Heart right ventricle (tissue), 16 donors: ENCODE measurements around the gene OLR1. TPM values are rescaled to one million over a fixed set of nuclear protein-coding genes. Genes with fewer than 3 reads are reported as not detected.
A peak's percentile ranks its signal among the peaks of the same experiment; 100 is the strongest.
"Not testable (repeated sequence)": the region's sequence is repeated elsewhere in the genome, so short reads cannot be mapped to it uniquely, and the experiment has no call there.

Experiments used
- ATAC-seq, 8 donors: fragments of 200-7000 bp; cut with Tn5 transposase; one replicate each; pipeline ENCODE4 v1.9.1; 2020; ENCODE audit warnings: mild to moderate bottlenecking in 8 of 8, moderate library complexity in 8 of 8, moderate number of reproducible peaks in 1 of 8
- DNase-seq, 2 donors: peaks; one replicate each; pipeline ENCODE4 v3.0.0-alpha.2; 2020
- H3K27ac ChIP-seq, 10 donors: fragments of 200-600 bp; sonication (generic) in 2 of 10; one replicate each; pipeline versions ENCODE4 v1.5.0 to v1.8.0; 2020 to 2022; ENCODE audit warnings: mild to moderate bottlenecking in 3 of 10
- H3K27me3 ChIP-seq, 7 donors: fragments of 200-600 bp; one replicate each; pipeline ENCODE4 v1.8.0; 2021 to 2022; ENCODE audit warnings: mild to moderate bottlenecking in 2 of 7
- H3K36me3 ChIP-seq, 9 donors: fragments of 200-600 bp; sonication (generic) in 1 of 9; one replicate each; pipeline versions ENCODE4 v1.5.0 to v1.8.0; 2020 to 2022; ENCODE audit warnings: mild to moderate bottlenecking in 2 of 9
- H3K4me1 ChIP-seq, 9 donors: fragments of 200-600 bp; sonication (generic) in 1 of 9; one replicate each; pipeline versions ENCODE4 v1.5.0 to v1.8.0; 2020 to 2022; ENCODE audit warnings: mild to moderate bottlenecking in 4 of 9
- H3K4me3 ChIP-seq, 10 donors: fragments of 200-600 bp; sonication (generic) in 2 of 10; one replicate each; pipeline versions ENCODE4 v1.5.0 to v1.8.0; 2020 to 2022; ENCODE audit warnings: mild to moderate bottlenecking in 7 of 10, moderate library complexity in 2 of 10
- H3K9me3 ChIP-seq, 11 donors: fragments of 200-600 bp in 10 of 11; sonication (generic) in 2 of 11; one replicate each; pipeline versions ENCODE4 v1.5.0 to v1.8.0; 2013 to 2022; ENCODE audit warnings: mild to moderate bottlenecking in 2 of 11, control low read depth in 1 of 11, moderate library complexity in 1 of 11
- WGBS, 2 donors: extraction: QIAGEN DNeasy Blood & Tissue Kit; methylation state at CpG; one replicate each; pipeline ENCODE4 v1.1.7; 2013; ENCODE audit warnings: inconsistent platforms in 1 of 2; 5-methylcytosine and 5-hydroxymethylcytosine counted together
- intact Hi-C, 10 donors: fragments of 100-400 bp; cut with DNase I; formaldehyde crosslinking; loops; one replicate each; pipeline versions ENCODE4 v1.11.1 to v1.14.2; 2022
- polyA plus RNA-seq, 2 donors: library from polyadenylated mRNA; stranded (reverse); fragments of 200-250 nt; gene quantifications; one replicate each; pipeline ENCODE4 v1.2.3, GENCODE V29; 2013
- total RNA-seq, 10 donors: library from RNA; stranded (reverse); fragmentation: NEBNext Ultra II Directional in 3 of 10; extraction: Animal tissue kit (Norgen Biotek cat#: 25700) in 3 of 10; gene quantifications; one replicate each; pipeline versions ENCODE4 v1.2.1 to v1.2.4, GENCODE V29; 2021 to 2023
- TF ChIP-seq, protein P1 (sequence below), 9 donors: fragments of 200-600 bp; sonication (generic) in 2 of 9; IDR thresholded peaks; one replicate each; pipeline versions ENCODE4 v1.5.0 to v1.8.0; 2021 to 2022; ENCODE audit warnings: antibody characterized with exemption in 9 of 9, mild to moderate bottlenecking in 5 of 9, moderate library complexity in 1 of 9
- donor health status: Arrhythmogenic right ventricular cardiomyopathy.
- donor health status: ischemic (EF 13 %, LVEDD 7.1; RV severe dilation, severe dysfunction).
- donor health status: healthy with polysubstance abuse.
- donor health status: DM: no; HTN: yes; CAD: no.
- donor health status: DM: no; HTN: no; CAD: no.
- donor health status: ischemic (EF 25% LVEDD 6.9; RV normal size, moderate dysfunction).
- donor health status: ischemic (EF 25% LVEDD 5.7; RV mildly dilated, moderate dysfunction).
- donor health status: healthy.
- donor health status: DM: yes; HTN: yes; CAD: no.
- donor health status: Ischemic cardiomyopathy.
- donor health status: ischemic (EF 35%, LVEDD 5.7; RV mildly dilated, moderate dysfunction).
- donor health status: nonischemic (EF 11% LVEDD 7.7; RV severe dilation, severe dysfunction).
- donor health status: DM: yes; HTN: yes; CAD: no.
- donor health status: PGD.
- donor health status: ischemic (EF 29% LVEDD 5.4; RV normal size, mild dysfunction).
- donor health status: nonischemic (EF 23%, LVEDD 6.1; RV moderate dilation, normal function).

OLR1 gene
- total and polyA plus RNA-seq, 12 donors, result 0.07 to 2.2 (median 0.49) TPM; not detected in 2

DNA sequence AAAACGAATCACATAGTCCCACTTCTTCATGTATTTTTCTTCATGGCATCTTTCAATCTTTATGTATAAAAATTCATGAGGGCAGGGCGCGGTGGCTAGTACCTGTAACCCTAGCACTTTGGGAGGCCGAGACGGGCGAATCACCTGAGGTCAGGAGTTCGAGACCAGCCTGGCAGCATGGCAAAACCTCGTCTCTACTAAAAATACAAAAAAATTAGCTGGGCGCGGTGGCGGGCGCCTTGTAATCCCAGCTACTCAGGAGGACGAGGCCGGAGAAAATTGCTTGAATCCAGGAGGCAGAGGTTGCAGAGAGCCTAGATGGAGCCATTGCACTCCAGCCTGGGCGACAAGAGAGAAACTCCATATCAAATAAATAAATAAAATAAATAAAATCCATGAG, 38.3 kb upstream of the OLR1 start:
- intact Hi-C loops, result loop anchor here in 4 of 10 donors (5.0 to 10.0 kb wide), 3 partner anchors 152 to 515 kb away; partner anchors contain the start of gene YBX3 (in 4 of the 4)
- H3K4me1 ChIP-seq, result peaks cover 0 to 22% (median 9%) of the 10 kb centered on the region in 9 donors
- no peak overlapping the region for H3K27ac ChIP-seq
- H3K9me3 ChIP-seq, result no peaks in the 10 kb centered on the region
- DNase-seq (no peak), ATAC-seq (no peak)
- TF ChIP-seq, protein P1, sequence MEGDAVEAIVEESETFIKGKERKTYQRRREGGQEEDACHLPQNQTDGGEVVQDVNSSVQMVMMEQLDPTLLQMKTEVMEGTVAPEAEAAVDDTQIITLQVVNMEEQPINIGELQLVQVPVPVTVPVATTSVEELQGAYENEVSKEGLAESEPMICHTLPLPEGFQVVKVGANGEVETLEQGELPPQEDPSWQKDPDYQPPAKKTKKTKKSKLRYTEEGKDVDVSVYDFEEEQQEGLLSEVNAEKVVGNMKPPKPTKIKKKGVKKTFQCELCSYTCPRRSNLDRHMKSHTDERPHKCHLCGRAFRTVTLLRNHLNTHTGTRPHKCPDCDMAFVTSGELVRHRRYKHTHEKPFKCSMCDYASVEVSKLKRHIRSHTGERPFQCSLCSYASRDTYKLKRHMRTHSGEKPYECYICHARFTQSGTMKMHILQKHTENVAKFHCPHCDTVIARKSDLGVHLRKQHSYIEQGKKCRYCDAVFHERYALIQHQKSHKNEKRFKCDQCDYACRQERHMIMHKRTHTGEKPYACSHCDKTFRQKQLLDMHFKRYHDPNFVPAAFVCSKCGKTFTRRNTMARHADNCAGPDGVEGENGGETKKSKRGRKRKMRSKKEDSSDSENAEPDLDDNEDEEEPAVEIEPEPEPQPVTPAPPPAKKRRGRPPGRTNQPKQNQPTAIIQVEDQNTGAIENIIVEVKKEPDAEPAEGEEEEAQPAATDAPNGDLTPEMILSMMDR (IDR thresholded peaks at IDR 0.05), result no peak
- WGBS, 2 donors, result 92 to 98% methylated on average over 15 of the region's 15 CpGs
- no peak overlapping the region for H3K4me3 ChIP-seq
- no peaks in the 10 kb centered on the region for H3K27me3 ChIP-seq
- H3K36me3 ChIP-seq, result no peaks in the 10 kb centered on the region

DNA sequence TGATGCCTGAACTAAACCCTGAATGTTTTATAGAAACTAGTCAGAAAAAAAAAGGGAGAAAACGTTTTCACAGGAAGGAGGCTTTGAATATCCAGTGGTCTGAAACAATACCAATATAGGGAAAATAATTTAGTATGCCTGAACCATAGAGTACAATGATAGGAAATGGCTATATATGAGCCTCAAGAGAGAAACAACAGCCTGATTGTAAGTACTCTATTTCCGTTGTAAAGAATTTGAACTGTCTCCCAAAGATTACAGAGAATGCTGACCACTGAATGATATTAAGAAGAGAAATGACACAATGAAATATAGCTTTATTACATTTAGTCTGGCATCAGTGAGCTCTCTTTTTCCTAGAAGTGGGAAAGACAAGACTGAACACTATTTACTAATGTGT, 35.2 kb upstream of the OLR1 start:
- Histone ChIP-seq H3K4me3 (no peak overlapping the region), H3K27ac (peak overlapping the region in 2 of 10 donors; percentile 20 to 21), H3K9me3 (no peaks in the 10 kb centered on the region), H3K27me3 (no peaks in the 10 kb centered on the region), H3K36me3 (no peaks in the 10 kb centered on the region), H3K4me1 (peaks cover 0 to 6% (median 0%) of the 10 kb centered on the region in 9 donors)
- intact Hi-C loops, result no loop called here
- WGBS, 2 donors, result 17 to 24% methylated on average over 2 of the region's 2 CpGs
- TF ChIP-seq, protein P1 (IDR thresholded peaks at IDR 0.05), result no peak
- ATAC-seq, result no peak
- no peak for DNase-seq

DNA sequence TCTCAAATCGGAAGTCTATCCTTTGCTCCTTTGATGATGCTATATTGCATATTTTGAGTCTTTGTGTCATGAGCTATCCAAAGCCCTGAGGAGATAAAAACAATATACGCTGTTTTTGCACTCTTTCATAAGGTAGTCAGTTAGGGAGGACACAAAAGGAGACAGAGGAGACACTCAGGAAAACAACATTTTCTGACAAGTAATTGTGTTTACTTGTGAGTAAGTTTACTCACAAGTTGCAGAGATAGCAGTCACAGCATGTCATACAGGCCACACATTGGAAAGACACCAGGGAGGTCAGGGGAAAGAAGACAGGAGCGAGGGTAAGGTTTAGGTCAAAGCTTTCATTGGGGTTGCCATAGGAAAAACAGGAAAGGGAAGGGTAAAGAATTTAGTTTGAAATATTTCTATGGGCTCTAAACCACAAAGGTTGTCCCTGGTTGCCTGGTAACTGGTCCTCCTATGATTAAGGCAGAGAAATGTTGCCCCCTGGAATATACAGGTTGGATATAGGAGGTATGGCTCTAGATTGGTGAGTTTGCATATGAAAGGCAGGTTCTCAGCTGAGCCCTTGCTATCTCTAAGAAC, 33.4 kb upstream of the OLR1 start:
- intact Hi-C loops, result no loop called here
- TF ChIP-seq, protein P1 (IDR thresholded peaks at IDR 0.05), result no peak
- ATAC-seq (no peak), DNase-seq (no peak)
- no peak overlapping the region for H3K27ac ChIP-seq
- H3K9me3 ChIP-seq, result no peaks in the 10 kb centered on the region
- H3K4me1 ChIP-seq, result no peaks in the 10 kb centered on the region
- no peaks in the 10 kb centered on the region for H3K27me3 ChIP-seq
- 91 to 93% methylated on average over 3 of the region's 3 CpGs for WGBS, 2 donors
- no peak overlapping the region for H3K4me3 ChIP-seq
- no peaks in the 10 kb centered on the region for H3K36me3 ChIP-seq

DNA sequence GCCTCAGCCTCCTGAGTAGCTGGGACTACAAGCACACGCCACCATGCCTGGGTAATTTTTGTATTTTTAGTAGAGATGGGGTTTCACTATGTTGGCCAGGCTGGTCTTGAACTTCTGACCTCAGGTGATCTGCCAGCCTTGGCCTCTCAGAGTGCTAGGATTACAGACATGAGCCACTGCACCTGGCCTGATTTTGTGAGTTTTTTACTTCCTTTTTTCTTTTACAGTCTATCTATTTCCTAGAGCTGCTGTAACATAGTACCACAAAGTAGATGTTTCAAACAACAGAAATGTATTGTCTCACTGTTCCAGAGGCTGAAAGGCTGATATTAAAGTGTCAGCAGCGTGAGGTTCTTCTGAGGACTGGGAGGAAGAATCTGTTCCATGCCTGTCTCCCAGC, 32.6 kb upstream of the OLR1 start:
- H3K9me3 ChIP-seq, H3K4me1 ChIP-seq, H3K36me3 ChIP-seq, ATAC-seq, H3K27ac ChIP-seq, H3K27me3 ChIP-seq, intact Hi-C loops, H3K4me3 ChIP-seq, DNase-seq: not testable (repeated sequence)
- WGBS, 2 donors, result 84 to 86% methylated on average over 2 of the region's 2 CpGs

DNA sequence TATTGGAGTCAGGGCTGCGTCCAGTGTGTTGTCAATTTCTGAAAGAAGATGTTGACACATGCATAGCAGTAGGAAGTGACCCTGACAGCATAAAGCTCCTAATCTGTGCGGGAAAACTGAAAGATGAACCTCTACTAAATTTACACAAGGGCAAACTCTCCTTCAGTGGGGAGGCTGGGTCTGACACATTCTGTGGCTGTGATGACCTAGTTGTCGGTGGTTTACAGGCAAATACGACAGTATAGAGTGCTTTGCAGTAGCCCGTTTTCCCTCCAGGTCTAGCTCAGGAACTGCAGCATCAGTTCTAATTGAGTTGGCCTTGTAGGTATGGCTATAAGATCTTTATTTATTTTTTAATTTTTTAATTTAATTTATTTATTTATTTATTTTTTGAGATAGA, 25.9 kb upstream of the OLR1 start:
- TF ChIP-seq, protein P1 (IDR thresholded peaks at IDR 0.05), result no peak
- H3K9me3 ChIP-seq, result no peaks in the 10 kb centered on the region
- ATAC-seq, result no peak
- peaks cover 0 to 7% (median 0%) of the 10 kb centered on the region in 9 donors for H3K4me1 ChIP-seq
- WGBS, 2 donors, result 83 to 88% methylated on average over 5 of the region's 5 CpGs
- intact Hi-C loops, result no loop called here
- H3K27ac ChIP-seq, result no peak overlapping the region
- no peak overlapping the region for H3K4me3 ChIP-seq
- peaks cover 0 to 3% (median 0%) of the 10 kb centered on the region in 7 donors for H3K27me3 ChIP-seq
- no peak for DNase-seq
- H3K36me3 ChIP-seq, result no peaks in the 10 kb centered on the region
